Right atrium auricular region (tissue), 2 donors: ENCODE results near the gene ATF7IP2. TPM values are rescaled to one million over a fixed set of nuclear protein-coding genes. Genes with fewer than 3 reads are reported as not detected.

Experiments used
- DNase-seq: peaks from one replicate; pipeline ENCODE4 v3.0.0-alpha.2; 2019; ENCODE audit warnings: low spot score
- H3K27ac ChIP-seq, 2 donors: fragments of 200-600 bp; sonication (generic); 1 replicate in 1 of 2; 2 replicates in 1 of 2; pipeline ENCODE4 v1.5.1; 2016 to 2019
- H3K27me3 ChIP-seq, 2 donors: fragments of 200-600 bp; sonication (generic); one replicate each; pipeline versions ENCODE4 v1.5.1 to v1.6.0; 2017 to 2019
- H3K36me3 ChIP-seq: fragments of 200-600 bp; sonication (generic); one replicate; pipeline ENCODE4 v1.5.1; 2016
- H3K4me1 ChIP-seq, 2 donors: fragments of 200-600 bp; sonication (generic); one replicate each; pipeline versions ENCODE4 v1.5.1 to v1.6.0; 2017 to 2019
- H3K4me3 ChIP-seq, 2 donors: fragments of 200-600 bp; sonication (generic); 1 replicate in 1 of 2; 2 replicates in 1 of 2; pipeline ENCODE4 v1.5.1; 2017 to 2019; ENCODE audit warnings: mild to moderate bottlenecking in 1 of 2, moderate library complexity in 1 of 2
- H3K9me3 ChIP-seq, 2 donors: fragments of 200-600 bp; sonication (generic); one replicate each; pipeline ENCODE4 v1.5.1; 2019
- total RNA-seq, 2 donors: library from RNA; depleted of rRNA; stranded (reverse); fragments of >200 nt; gene quantifications; one replicate each; pipeline ENCODE4 v1.1.0, GENCODE V29; 2016
- TF ChIP-seq, protein P1 (sequence below), 2 donors: fragments of 200-600 bp; sonication (generic); IDR thresholded peaks; one replicate each; pipeline ENCODE4 v1.5.1; 2019; ENCODE audit warnings: antibody characterized with exemption in 2 of 2

ATF7IP2 gene
- total RNA-seq, 2 donors from 2014 or later, result 22.6 to 32.7 TPM

DNA sequence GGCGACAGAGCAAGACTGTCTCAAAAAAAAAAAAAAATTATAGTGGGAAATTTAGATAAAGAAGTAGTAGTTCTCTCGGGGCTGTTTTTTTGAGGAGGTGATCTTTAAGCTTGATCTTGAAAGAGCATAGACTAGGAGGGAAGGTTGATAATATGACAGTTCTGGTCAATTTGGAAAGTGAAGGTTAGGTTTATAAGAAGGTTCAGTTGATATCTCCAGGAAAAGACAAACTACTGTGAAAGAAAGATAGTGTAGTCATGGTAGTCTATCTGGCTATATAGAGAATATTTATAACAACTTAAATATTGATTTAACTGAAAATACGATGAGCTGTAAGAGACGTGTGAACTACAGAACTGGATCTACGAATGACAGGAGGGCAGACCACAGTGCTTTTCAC is 3.1 kb downstream of the ATF7IP2 start:
- Histone ChIP-seq H3K4me1 (peaks cover 0 to 18% of the 10 kb centered on the region in 2 donors), H3K4me3 (no peak overlapping the region), H3K36me3 (no peaks in the 10 kb centered on the region), H3K27me3 (no peaks in the 10 kb centered on the region), H3K27ac (no peak overlapping the region), H3K9me3 (no peaks in the 10 kb centered on the region)
- TF ChIP-seq, protein P1, sequence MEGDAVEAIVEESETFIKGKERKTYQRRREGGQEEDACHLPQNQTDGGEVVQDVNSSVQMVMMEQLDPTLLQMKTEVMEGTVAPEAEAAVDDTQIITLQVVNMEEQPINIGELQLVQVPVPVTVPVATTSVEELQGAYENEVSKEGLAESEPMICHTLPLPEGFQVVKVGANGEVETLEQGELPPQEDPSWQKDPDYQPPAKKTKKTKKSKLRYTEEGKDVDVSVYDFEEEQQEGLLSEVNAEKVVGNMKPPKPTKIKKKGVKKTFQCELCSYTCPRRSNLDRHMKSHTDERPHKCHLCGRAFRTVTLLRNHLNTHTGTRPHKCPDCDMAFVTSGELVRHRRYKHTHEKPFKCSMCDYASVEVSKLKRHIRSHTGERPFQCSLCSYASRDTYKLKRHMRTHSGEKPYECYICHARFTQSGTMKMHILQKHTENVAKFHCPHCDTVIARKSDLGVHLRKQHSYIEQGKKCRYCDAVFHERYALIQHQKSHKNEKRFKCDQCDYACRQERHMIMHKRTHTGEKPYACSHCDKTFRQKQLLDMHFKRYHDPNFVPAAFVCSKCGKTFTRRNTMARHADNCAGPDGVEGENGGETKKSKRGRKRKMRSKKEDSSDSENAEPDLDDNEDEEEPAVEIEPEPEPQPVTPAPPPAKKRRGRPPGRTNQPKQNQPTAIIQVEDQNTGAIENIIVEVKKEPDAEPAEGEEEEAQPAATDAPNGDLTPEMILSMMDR (IDR thresholded peaks at IDR 0.05), result no peak
- no peak for DNase-seq

DNA sequence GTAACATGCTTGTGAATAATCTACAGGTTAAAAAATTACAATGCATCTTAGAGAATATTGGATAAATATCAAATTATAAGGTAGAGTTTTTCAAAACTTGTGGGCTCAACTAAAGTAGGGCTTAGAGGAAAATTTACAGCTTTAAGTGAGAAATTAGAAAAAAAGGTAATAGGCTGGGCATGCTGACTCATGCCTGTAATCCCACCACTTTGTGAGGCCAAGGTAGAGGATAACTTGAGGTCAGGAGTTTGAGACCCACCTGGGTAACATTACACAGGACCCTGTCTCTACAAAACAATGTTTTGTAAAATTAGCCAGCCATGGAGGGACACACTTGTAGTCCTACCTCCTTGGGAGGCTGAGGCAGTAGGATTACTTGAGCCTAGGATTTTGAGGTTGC is 4.5 kb downstream of the ATF7IP2 start:
- Histone ChIP-seq H3K4me3 (no peak overlapping the region), H3K36me3 (no peaks in the 10 kb centered on the region), H3K4me1 (peaks cover 0 to 18% of the 10 kb centered on the region in 2 donors), H3K27ac (no peak overlapping the region), H3K27me3 (no peaks in the 10 kb centered on the region), H3K9me3 (no peaks in the 10 kb centered on the region)
- TF ChIP-seq, protein P1 (IDR thresholded peaks at IDR 0.05), result no peak
- no peak for DNase-seq

DNA sequence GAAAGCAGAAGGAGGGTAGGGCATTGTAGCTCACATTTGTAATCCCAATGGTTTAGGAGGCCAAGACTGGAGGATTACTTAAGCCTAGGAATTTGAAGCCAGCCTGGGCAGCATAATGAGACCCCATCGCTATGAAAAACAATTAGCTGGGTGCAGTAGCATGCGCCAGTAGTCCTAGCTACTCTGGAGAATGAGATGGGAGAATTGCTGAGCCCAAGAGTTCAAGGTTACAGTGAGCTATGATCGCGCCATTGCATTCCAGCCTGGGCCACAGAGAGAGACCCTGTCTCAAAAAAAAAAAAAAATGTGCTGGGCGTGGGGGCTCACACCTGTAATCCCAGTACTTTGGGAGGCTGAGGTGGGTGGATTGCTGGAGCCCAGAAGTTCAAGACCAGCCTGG is 5.0 kb downstream of the ATF7IP2 start:
- Histone ChIP-seq H3K9me3 (no peaks in the 10 kb centered on the region), H3K27me3 (no peaks in the 10 kb centered on the region), H3K4me1 (peaks cover 0 to 18% of the 10 kb centered on the region in 2 donors), H3K27ac (no peak overlapping the region), H3K36me3 (no peaks in the 10 kb centered on the region), H3K4me3 (no peak overlapping the region)
- TF ChIP-seq, protein P1 (IDR thresholded peaks at IDR 0.05), result no peak
- DNase-seq, result no peak

DNA sequence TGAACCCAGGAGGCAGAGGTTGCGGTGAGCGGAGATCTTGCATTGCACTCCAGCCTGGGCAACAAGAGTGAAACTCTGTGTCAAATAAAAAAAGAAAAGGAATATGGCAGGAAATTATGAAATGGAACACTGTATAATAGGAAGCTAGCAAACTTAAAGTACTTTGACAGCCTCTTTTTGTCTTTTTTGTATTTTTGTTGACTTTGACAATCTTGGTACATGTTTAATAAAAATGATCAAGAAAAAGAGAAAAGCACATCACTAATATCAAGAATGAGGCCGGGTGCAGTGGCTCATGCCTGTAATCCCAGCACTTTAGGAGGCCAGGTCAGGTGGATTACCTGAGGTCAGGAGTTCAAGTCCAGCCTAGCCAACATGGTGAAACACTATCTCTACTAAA is 5.5 kb downstream of the ATF7IP2 start:
- H3K4me1 ChIP-seq, result peaks cover 0 to 18% of the 10 kb centered on the region in 2 donors
- H3K9me3 ChIP-seq, result no peaks in the 10 kb centered on the region
- no peak for DNase-seq
- TF ChIP-seq, protein P1 (IDR thresholded peaks at IDR 0.05), result no peak
- H3K4me3 ChIP-seq, result no peak overlapping the region
- H3K36me3 ChIP-seq, result no peaks in the 10 kb centered on the region
- no peak overlapping the region for H3K27ac ChIP-seq
- no peaks in the 10 kb centered on the region for H3K27me3 ChIP-seq

DNA sequence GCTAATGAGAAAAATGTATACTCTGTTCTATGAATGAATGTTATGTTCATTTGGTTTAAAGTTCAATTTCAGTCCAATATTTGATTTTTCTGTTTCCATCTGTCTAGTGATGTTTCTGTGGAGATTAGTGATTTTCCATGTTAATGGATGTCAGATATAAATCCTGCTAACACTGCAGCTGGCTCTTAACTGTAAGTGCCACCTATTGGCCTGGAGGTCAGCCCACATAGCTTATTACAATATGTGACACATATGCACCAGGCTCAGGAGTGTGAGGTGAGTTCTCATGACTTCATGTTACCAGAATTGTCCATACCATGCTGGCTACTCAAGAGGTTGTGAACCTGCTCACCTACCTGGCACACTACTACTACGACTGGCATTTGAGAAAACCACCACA is 17.1 kb downstream of the ATF7IP2 start:
- Histone ChIP-seq H3K36me3 (no peaks in the 10 kb centered on the region), H3K4me3 (no peak overlapping the region), H3K9me3 (peaks cover 0 to 19% of the 10 kb centered on the region in 2 donors), H3K4me1 (peaks cover 0 to 10% of the 10 kb centered on the region in 2 donors), H3K27me3 (no peaks in the 10 kb centered on the region), H3K27ac (no peak overlapping the region)
- no peak for DNase-seq
- TF ChIP-seq, protein P1 (IDR thresholded peaks at IDR 0.05), result no peak

DNA sequence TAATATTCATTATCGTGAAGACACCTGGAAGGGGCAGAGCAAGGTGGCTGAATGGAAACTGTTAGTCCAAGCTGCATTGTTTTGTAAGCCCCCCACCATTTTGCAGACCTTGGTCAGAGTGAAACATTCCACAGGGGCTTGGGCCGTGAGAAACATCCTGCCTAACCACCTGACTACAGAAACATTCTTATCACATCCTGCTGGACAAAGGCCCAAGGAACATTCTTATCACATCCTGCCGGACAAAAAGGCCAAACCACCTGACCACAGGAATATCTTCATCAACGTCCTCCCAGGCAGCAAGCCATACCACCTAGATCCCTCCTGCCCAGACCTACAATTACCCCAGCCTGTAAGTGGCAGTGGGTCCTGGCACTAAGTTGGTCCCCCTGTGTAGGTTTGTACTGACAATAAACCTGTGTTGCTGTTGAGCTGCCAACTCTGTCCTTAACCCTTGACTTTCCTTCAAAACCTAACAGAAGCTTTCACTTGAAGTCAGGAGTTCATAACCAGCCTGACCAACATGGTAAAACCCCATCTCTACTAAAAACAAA is 19.6 kb downstream of the ATF7IP2 start:
- no peaks in the 10 kb centered on the region for H3K27me3 ChIP-seq
- DNase-seq, result no peak
- H3K4me1 ChIP-seq, result peaks cover 0 to 10% of the 10 kb centered on the region in 2 donors
- TF ChIP-seq, protein P1 (IDR thresholded peaks at IDR 0.05), result no peak
- peaks cover 0 to 43% of the 10 kb centered on the region in 2 donors for H3K9me3 ChIP-seq
- no peak overlapping the region for H3K4me3 ChIP-seq
- H3K36me3 ChIP-seq, result no peaks in the 10 kb centered on the region
- H3K27ac ChIP-seq, result peak overlapping the region; percentile 11 to 41
